Measurements from ENCODE around the gene PDGFB.

The PDGFB gene

DNA sequence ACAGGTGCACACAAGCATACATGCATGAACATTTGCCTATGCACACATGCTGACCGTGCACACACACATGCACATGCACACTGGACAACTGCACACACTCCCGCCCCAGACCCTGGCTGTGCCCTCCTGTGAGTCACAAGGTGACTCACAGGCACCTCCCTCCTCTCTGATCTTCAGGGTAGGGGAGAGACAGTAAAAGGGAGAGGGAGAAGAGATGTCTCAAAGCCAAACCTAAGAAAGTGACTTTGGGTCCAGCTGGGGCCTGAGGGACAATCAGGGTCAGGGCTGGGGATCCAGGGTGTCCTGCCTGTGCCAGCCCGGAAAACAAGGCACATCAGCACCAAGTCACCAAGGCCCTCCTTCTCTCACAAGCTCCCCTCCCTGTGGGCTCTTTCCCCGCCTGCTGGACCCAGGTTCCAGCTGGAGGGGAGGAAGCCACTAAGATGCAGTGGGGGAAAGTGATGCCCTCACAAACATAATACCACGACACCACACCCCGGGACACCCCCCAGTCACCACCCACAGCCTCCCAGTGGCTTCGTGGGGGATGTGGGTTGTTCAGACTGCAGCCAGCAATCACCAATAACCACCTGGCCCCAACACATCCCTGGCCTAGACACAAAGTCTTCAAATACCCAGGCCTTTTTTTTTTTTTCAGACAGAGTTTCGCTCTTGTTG, 39.3 kb downstream of the PDGFB start:
- DNase-seq (ENCODE audit: low read depth in 2 of 2): no peak

- DNase-seq (ENCODE audit: low read depth in 2 of 2): no peak
Observed at GRCh38 chr22:39204216-39204615, 40.6 kb downstream of the PDGFB start.

DNA sequence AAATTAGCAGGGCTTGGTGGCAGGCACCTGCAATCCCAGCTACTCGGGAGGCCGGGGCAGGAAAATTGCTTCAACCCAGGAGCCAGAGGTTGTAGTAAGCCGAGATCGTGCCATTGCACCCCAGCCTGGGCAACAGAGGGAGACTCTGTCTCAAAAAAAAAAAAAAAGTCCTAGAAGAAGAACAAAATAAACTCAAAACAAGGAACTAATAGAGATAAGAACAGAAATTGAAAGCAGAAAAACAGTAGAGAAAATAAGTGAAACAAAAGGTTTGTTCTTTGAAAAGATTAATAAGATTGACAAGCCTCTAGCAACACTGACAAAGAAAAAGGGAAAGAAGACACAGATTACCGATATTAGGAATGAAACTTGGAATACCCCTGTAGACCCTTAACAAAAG, 47.2 kb downstream of the PDGFB start:
- DNase-seq (ENCODE audit: low read depth in 2 of 2): no peak

DNA sequence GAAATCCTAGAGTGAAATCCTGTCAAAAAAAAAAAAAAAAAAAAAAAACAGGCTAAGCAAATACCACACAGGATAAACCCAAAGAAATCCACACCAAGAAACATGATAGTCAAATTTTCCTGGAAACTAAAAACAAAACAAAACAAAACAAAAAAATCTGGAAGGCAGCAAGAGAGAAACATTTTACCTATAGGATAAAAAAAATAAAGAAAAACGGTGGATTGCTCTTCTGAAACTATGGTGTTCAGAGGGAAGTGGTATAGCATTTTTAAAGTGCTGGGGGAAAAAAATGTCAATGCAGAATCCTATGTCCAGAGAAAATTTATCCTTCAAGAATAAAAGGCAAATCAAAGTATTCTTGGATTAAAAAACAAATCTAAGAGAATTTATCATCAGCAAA, 50.7 kb downstream of the PDGFB start:
- no peak for DNase-seq (ENCODE audit: low read depth in 2 of 2)

DNA sequence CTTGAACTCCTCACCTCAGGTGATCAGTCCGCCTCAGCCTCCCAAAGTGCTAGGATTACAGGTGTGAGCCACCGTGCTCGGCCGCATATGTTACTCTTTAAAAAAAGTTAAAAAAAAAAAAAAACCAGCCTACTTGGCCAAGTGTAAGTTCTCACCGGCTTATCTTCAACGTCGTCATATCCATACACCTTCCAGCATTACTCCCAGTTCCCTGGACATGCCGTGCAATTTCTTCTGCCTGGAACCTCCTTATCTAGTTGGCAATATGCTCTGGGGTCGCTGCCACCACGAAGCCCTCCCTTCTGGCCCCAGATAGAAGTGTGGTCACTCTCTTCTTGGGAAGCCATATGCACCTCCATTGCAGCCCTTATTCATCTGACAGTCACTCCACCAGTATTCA, 56.0 kb downstream of the PDGFB start:
- DNase-seq (ENCODE audit: low read depth in 2 of 2): no peak

- no peak for DNase-seq (ENCODE audit: low read depth in 2 of 2)
Observed at GRCh38 chr22:39185601-39186012, 59.2 kb downstream of the PDGFB start.

- no peak for DNase-seq (ENCODE audit: low read depth in 2 of 2)
Observed at GRCh38 chr22:39184586-39185577, 59.9 kb downstream of the PDGFB start.

GRCh38 chr22:39183991-39184585, 60.7 kb downstream of the PDGFB start:
- no peak for DNase-seq (ENCODE audit: low read depth in 2 of 2)

DNA sequence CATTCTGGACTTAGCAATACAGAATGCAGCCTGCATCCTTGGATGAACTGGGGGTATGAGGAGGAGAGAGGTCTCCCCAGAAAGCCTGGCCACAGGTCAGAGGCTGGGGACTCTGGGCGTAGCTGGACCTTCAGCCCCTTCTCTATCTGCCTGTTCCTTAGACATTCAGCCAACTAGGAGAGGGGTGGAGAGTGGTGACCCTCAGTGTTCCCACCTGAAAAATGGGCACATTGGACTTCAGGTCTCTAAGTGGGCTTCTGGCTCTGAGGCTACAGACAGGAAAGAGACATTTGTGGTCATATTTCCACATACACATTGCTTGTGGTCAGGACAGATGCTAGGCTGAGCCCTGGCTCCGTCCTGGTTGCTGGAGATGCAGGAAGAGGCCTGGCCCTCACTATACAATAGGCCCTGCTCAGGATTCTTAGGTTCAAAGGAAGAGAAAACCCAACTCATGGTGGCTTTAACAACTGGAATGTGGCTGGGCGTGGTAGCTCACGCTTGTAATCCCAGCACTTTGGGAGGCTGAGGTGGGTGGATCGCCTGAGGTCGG, 62.2 kb downstream of the PDGFB start:
- DNase-seq (ENCODE audit: low read depth in 2 of 2): no peak

- no peak for DNase-seq (ENCODE audit: low read depth in 2 of 2)
Observed at GRCh38 chr22:39181778-39182177, 63.0 kb downstream of the PDGFB start.

- DNase-seq (ENCODE audit: low read depth in 2 of 2): no peak
Observed at GRCh38 chr22:39181356-39181755, 63.4 kb downstream of the PDGFB start.

DNA sequence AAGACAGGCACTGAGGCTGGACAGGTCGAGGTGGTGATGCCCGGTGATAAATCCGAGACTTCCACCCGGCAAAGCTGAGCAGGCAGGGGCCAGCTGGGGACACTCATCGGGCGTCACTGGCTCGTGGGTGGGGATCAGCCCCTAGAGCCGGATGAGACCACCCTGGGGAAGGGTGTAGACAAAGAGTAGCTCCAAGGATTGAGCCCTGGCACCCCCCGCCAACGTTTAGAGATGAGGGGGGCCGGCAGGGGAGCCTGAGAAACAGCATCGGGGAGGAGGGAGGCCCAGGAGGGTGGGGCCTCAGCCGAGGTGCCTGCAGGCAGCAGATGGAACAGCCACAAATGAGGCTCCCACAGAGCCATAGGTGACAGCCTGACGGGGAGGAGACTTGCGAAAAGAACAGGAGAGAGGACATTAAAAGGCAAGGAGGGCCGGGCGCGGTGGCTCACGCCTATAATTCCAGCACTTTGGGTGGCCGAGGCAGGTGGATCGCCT, 64.9 kb downstream of the PDGFB start:
- DNase-seq (ENCODE audit: low read depth in 2 of 2): no peak

DNA sequence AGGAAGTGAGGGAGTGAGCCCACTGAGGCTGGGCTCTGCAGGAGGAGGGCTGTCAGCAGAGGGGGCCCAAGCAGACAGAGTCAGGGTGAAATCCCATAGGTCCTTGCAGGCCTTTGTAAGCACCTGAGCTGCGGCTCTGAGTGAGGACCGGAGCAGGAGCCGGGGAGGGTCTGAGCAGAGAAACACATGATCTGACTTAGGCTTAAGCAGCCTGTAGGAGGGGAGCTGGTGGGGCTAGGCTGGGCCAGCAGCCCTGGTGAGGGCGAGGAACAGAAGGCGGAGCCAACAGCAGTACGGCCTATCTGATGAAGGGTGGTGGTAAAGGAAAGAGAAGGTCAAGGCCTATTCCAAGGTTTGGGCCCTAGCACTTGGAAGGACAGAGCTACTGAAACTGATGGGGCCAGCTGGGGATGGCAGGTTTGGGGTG, 65.4 kb downstream of the PDGFB start:
- no peak for DNase-seq (ENCODE audit: low read depth in 2 of 2)

DNA sequence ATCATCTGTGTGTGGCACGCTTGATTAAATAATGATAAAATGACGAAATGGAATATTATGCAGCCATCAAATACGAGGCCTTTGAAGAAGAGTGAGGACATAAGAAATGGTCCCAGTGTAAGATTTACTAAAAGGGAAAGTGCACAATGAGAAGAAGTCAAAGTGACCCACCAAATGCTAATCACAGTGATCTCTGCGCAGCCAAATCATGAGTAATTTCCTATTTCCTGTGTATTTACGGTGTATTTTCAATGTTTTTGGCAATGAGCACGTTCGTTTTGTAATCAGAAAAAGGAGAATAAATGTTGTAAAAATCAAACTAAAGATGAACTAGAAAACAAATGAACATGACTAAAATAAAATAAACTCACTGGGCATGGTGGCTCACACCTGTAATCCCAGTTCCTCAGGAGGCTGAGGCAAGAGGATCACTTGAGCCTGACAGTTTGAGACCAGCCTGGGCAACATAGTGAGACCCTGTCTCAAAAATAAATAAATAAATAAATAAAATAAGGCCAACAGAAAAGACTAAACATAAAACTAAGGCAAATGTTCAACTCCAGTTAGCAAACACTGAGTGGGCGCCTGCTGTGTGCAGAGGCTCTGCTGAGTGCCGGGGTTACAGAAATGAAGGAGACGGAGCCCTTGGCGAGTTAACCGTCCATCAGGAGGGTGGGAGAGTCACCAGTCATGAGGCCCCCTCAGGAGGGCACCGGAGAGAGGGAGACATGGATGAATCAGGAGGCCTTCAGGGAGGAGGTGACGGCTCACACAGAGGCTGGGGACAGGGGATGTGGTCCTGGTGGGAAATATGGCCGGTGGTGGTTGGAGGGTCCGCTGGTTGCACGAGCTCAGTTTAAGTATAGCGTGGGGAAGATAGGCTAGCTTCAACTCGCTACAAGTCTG, 66.3 kb downstream of the PDGFB start:
- no peak for DNase-seq (ENCODE audit: low read depth in 2 of 2)

GRCh38 chr22:39177791-39178190, 67.0 kb downstream of the PDGFB start:
- DNase-seq (ENCODE audit: low read depth in 2 of 2): no peak

GRCh38 chr22:39177456-39177775, 67.4 kb downstream of the PDGFB start:
- DNase-seq (ENCODE audit: low read depth in 2 of 2): no peak

DNA sequence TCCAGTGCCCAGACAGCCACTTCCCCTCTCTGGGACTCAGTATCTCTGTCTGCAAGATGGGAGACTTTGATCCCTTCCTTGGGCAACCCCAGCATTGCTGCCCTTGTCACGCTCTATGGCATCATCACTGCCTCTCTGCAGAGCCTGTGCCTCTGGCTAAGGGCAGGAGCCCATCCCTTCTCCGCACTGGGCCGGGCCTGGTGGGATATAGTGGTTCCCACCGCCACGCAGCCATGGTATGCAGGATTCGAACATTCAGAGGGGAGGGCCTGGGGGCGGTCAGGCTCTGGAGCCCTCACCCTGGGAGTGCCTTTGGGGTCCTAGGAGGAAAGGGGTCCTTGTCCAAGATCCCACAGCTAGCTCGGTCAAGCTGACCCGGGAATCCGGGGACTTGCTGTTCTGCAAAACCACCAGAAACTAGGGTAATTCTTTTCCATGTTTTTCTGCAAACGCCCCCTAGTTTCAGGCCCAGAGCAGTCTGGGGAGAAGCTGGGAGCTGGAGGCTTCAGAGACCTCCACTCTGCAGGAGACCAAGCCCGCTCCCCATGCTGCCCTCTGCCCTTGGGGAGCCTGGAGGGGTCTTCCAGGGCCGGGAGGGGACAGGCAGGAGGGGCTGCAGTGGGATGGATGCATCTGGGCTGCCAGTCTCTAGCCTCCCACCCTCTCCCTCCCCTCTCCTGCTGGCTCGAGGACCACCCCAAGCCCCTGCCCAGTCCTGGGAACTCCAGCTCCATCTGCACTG, 67.9 kb downstream of the PDGFB start:
- DNase-seq (ENCODE audit: low read depth in 2 of 2): no peak

GRCh38 chr22:39176143-39176713, 68.6 kb downstream of the PDGFB start:
- DNase-seq (ENCODE audit: low read depth in 2 of 2): peak in 1 of 2 experiments; percentile 44

GRCh38 chr22:39175353-39176142, 69.2 kb downstream of the PDGFB start:
- DNase-seq (ENCODE audit: low read depth in 2 of 2): no peak

Data from fibroblast of skin of left biceps (primary cell).